NK-92 (cell line): ENCODE measurements around the gene PARD6A.
"Not testable (repeated sequence)": the region's sequence is repeated elsewhere in the genome, so short reads cannot be mapped to it uniquely, and the experiment has no call there.

Experiments
- DNase-seq: peaks from one replicate; lab custom pipeline; 2025; ENCODE audit not compliant: unreplicated experiment; lab: John Stamatoyannopoulos, UW

The PARD6A gene

GRCh38 chr16:67685388-67686112 lies 24.8 kb downstream of the PARD6A start:
- no peak for DNase-seq

- not testable (repeated sequence) for DNase-seq
These were observed 32.9 kb downstream of the PARD6A start for GRCh38 chr16:67693517-67694285.

GRCh38 chr16:67694611-67695010 lies 33.9 kb downstream of the PARD6A start:
- DNase-seq, result no peak

- no peak for DNase-seq
These were observed 36.8 kb downstream of the PARD6A start for GRCh38 chr16:67697422-67698185.

GRCh38 chr16:67699265-67699664 lies 38.5 kb downstream of the PARD6A start:
- no peak for DNase-seq

GRCh38 chr16:67701420-67701819 lies 40.7 kb downstream of the PARD6A start:
- no peak for DNase-seq

GRCh38 chr16:67702130-67702529 lies 41.4 kb downstream of the PARD6A start:
- DNase-seq, result no peak

- DNase-seq, result no peak
These were observed 42.9 kb downstream of the PARD6A start for GRCh38 chr16:67703626-67704025.

- no peak for DNase-seq
These were observed 43.4 kb downstream of the PARD6A start for GRCh38 chr16:67704110-67704509.

GRCh38 chr16:67707210-67707609 lies 46.5 kb downstream of the PARD6A start:
- no peak for DNase-seq

- no peak for DNase-seq
These were observed 47.0 kb downstream of the PARD6A start for GRCh38 chr16:67707790-67708189.

- no peak for DNase-seq
These were observed 47.6 kb downstream of the PARD6A start for GRCh38 chr16:67708368-67708771.

- DNase-seq, result no peak
These were observed 48.3 kb downstream of the PARD6A start for GRCh38 chr16:67709050-67709449.

- no peak for DNase-seq
These were observed 49.8 kb downstream of the PARD6A start for GRCh38 chr16:67710607-67711006.
